Gastroesophageal sphincter (tissue), 4 donors: Measurements from ENCODE around the gene GMDS. TPM values are rescaled to one million over a fixed set of nuclear protein-coding genes. Genes with fewer than 3 reads are reported as not detected.

Experiments
- ATAC-seq: fragments of 150-250 bp; one replicate; pipeline ENCODE4 v1.9.1; 2016; ENCODE audit warnings: mild to moderate bottlenecking, moderate library complexity
- H3K27ac ChIP-seq, 4 donors: fragments of 200-600 bp; sonication (generic) in 3 of 4; 1 replicate in 3 of 4; 2 replicates in 1 of 4; pipeline ENCODE4 v1.5.1; 2016 to 2019
- H3K27me3 ChIP-seq: fragments of 200-600 bp; sonication (generic); one replicate; pipeline ENCODE4 v1.5.1; 2019
- H3K36me3 ChIP-seq, 2 donors: fragments of 200-600 bp; sonication (generic); one replicate each; pipeline ENCODE4 v1.5.1; 2019; ENCODE audit warnings: control low read depth in 1 of 2
- H3K4me1 ChIP-seq, 3 donors: fragments of 200-600 bp; sonication (generic); 1 replicate in 2 of 3; 2 replicates in 1 of 3; pipeline ENCODE4 v1.5.1; 2016 to 2019; ENCODE audit warnings: control low read depth in 2 of 3
- H3K4me3 ChIP-seq, 2 donors: fragments of 200-600 bp; sonication (generic); one replicate each; pipeline ENCODE4 v1.5.1; 2019; ENCODE audit warnings: mild to moderate bottlenecking in 1 of 2, moderate library complexity in 1 of 2
- H3K9me3 ChIP-seq, 3 donors: fragments of 200-600 bp; sonication (generic); one replicate each; pipeline ENCODE4 v1.5.1; 2017 to 2019; ENCODE audit warnings: control low read depth in 2 of 3
- EP300 ChIP-seq: sonication (generic); formaldehyde crosslinking; IDR thresholded peaks from one replicate; pipeline ENCODE4 v1.6.1; 2017; ENCODE audit warnings: antibody characterized with exemption, mild to moderate bottlenecking
- POLR2A ChIP-seq, 2 donors: fragments of 450-650 bp; IDR thresholded peaks; one replicate each; pipeline ENCODE4 v1.6.1; 2017; ENCODE audit warnings: antibody characterized with exemption in 2 of 2, mild to moderate bottlenecking in 2 of 2, moderate library complexity in 1 of 2
- POLR2AphosphoS5 ChIP-seq: sonication (generic); formaldehyde crosslinking; IDR thresholded peaks from one replicate; pipeline ENCODE4 v1.6.1; 2017; ENCODE audit warnings: antibody characterized with exemption
- WGBS, 2 donors: methylation state at CpG; one replicate each; pipeline ENCODE4 v1.1.5; 2018; ENCODE audit warnings: low coverage in 1 of 2; 5-methylcytosine and 5-hydroxymethylcytosine counted together
- total RNA-seq, 4 donors: library from RNA; depleted of rRNA; stranded (reverse); fragments of >200 nt; gene quantifications; one replicate each; pipeline ENCODE4 v1.1.0, GENCODE V29; 2016
- TF ChIP-seq, protein P1 (sequence below), 4 experiments: fragments of 200-600 bp in 2 of 4; fragments of 450-650 bp in 2 of 4; sonication (generic) in 1 of 4; IDR thresholded peaks; one replicate each; pipeline ENCODE4 v1.5.1; 2017 to 2019; ENCODE audit warnings: antibody characterized with exemption in 4 of 4, mild to moderate bottlenecking in 2 of 4, moderate library complexity in 2 of 4

The GMDS gene
- total RNA-seq, 4 donors from 2014 or later, result 5.0 to 14.7 (median 6.4) TPM

DNA sequence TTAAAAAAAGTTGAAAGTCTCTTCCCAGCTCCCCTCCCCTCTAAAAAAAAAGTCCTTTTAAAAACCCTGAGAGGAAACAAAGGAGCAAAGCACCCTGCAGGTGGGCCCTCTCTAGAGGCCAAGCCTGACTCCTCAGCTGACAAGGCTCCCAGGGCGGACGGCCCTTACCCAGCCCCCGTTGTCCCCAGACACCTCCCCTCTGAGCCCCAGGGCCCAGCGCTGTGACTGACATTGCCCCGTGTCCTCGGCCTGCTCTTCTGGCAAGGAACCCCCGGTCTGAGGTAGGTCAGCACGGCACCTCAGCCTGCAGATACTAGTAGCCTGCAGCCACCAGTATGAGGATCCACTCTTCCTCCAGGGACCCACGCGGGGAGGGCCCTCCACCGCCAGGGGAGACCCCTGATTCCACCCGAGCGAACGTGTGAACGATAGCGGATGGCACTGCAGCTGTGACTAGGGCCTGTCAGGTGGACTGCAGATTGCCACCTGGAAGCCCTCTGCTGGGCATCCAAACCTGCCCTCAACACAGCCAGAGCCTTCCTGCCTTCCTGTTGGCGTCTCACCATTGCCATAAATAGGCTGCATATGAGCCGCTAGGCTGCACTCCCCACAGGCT lies 601.5 kb downstream of the GMDS start:
- WGBS, 2 donors, result 86% methylated on average over 3 of the region's 18 CpGs; no CpG with 5 or more reads in 1 of the 2 donors
- Histone ChIP-seq H3K36me3 (no peaks in the 10 kb centered on the region), H3K9me3 (no peaks in the 10 kb centered on the region), H3K4me1 (no peaks in the 10 kb centered on the region), H3K27me3 (no peaks in the 10 kb centered on the region), H3K27ac (no peak overlapping the region), H3K4me3 (no peak overlapping the region)
- TF ChIP-seq POLR2AphosphoS5, result no peak
- TF ChIP-seq, protein P1, sequence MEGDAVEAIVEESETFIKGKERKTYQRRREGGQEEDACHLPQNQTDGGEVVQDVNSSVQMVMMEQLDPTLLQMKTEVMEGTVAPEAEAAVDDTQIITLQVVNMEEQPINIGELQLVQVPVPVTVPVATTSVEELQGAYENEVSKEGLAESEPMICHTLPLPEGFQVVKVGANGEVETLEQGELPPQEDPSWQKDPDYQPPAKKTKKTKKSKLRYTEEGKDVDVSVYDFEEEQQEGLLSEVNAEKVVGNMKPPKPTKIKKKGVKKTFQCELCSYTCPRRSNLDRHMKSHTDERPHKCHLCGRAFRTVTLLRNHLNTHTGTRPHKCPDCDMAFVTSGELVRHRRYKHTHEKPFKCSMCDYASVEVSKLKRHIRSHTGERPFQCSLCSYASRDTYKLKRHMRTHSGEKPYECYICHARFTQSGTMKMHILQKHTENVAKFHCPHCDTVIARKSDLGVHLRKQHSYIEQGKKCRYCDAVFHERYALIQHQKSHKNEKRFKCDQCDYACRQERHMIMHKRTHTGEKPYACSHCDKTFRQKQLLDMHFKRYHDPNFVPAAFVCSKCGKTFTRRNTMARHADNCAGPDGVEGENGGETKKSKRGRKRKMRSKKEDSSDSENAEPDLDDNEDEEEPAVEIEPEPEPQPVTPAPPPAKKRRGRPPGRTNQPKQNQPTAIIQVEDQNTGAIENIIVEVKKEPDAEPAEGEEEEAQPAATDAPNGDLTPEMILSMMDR (IDR thresholded peaks at IDR 0.05), result no peak
- TF ChIP-seq EP300, result no peak
- TF ChIP-seq POLR2A (IDR thresholded peaks at IDR 0.05), result no peak
- no peak for ATAC-seq

- WGBS, 2 donors, result 59 to 92% methylated on average over 2 to 5 of the region's 7 CpGs
- H3K9me3 ChIP-seq, result no peaks in the 10 kb centered on the region
- H3K36me3 ChIP-seq, result no peaks in the 10 kb centered on the region
- no peak for TF ChIP-seq EP300
- TF ChIP-seq POLR2AphosphoS5, result no peak
- H3K4me3 ChIP-seq, result no peak overlapping the region
- no peak for ATAC-seq
- H3K27ac ChIP-seq, result no peak overlapping the region
- no peaks in the 10 kb centered on the region for H3K27me3 ChIP-seq
- no peaks in the 10 kb centered on the region for H3K4me1 ChIP-seq
Observed at GRCh38 chr6:1643111-1643510, 602.3 kb downstream of the GMDS start.

DNA sequence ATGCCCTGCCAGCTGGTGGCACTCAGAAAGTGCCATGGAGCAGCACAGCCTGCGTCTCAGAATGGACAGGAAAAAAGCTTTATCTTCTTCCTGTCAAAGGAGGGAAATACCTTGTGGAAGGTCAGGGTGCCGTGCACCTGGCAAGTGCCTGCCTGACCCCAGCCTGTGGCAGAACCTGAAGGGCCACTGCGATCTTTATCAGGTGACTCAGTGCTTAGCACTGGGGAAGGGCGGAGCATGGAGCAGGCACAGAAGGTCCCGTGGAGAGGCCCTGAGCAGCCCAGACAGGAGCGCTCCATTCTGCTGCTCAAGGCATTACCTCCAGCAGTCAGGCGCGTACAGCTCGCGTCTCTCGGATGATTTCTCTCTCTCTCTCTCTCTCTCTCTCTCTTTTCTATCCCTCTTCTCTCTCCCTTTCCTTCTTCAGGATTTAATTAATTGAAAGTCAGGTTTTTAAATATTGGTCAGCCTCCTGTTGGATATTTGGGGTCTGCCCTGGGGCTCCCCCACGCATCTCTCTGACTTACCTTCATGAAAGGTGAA lies 604.0 kb downstream of the GMDS start:
- Histone ChIP-seq H3K36me3 (no peaks in the 10 kb centered on the region), H3K4me1 (no peaks in the 10 kb centered on the region), H3K9me3 (no peaks in the 10 kb centered on the region), H3K27ac (no peak overlapping the region), H3K27me3 (no peaks in the 10 kb centered on the region), H3K4me3 (no peak overlapping the region)
- TF ChIP-seq POLR2AphosphoS5 (no peak), EP300 (no peak), POLR2A (IDR thresholded peaks at IDR 0.05) (no peak)
- TF ChIP-seq, protein P1 (IDR thresholded peaks at IDR 0.05), result no peak
- ATAC-seq, result no peak
- 86 to 89% methylated on average over 8 to 9 of the region's 12 CpGs for WGBS, 2 donors

GRCh38 chr6:1640476-1640875 lies 604.9 kb downstream of the GMDS start:
- TF ChIP-seq POLR2A (IDR thresholded peaks at IDR 0.05), result no peak
- TF ChIP-seq, protein P1 (IDR thresholded peaks at IDR 0.05), result no peak
- no peak for TF ChIP-seq EP300
- no peak for TF ChIP-seq POLR2AphosphoS5
- Histone ChIP-seq H3K36me3 (no peaks in the 10 kb centered on the region), H3K27ac (no peak overlapping the region), H3K4me3 (no peak overlapping the region), H3K27me3 (no peaks in the 10 kb centered on the region), H3K4me1 (no peaks in the 10 kb centered on the region), H3K9me3 (no peaks in the 10 kb centered on the region)
- no peak for ATAC-seq
- WGBS, 2 donors, result 76 to 90% methylated on average over 2 to 3 of the region's 8 CpGs

DNA sequence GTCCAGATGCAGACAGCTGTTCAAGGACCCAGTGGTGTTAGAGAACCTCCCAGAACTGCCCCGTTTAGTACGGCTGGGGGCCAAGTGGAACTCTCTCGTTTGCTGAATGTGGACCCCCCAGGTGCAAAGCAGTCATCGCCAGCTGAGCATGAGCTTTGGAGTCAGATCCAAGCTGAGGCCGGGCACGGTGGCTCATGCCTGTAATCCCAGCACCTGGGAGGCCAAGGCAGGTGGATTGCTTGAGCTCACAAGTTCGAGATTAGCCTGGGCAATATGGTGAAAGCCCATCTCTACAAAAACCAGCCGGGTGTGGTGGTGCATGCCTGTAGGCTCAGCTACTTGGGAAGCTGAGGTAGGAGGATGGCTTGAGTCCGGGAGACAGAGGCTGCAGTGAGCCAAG lies 606.0 kb downstream of the GMDS start:
- no peaks in the 10 kb centered on the region for H3K4me1 ChIP-seq
- 80 to 93% methylated on average over 1 to 2 of the region's 9 CpGs for whole genome bisulfite sequencing, 2 donors
- ATAC-seq, result no peak
- no peak for TF ChIP-seq POLR2A (IDR thresholded peaks at IDR 0.05)
- no peak for TF ChIP-seq POLR2AphosphoS5
- TF ChIP-seq EP300, result no peak
- TF ChIP-seq, protein P1 (IDR thresholded peaks at IDR 0.05), result no peak
- no peak overlapping the region for H3K27ac ChIP-seq
- H3K9me3 ChIP-seq, result no peaks in the 10 kb centered on the region
- H3K4me3 ChIP-seq, result no peak overlapping the region
- H3K27me3 ChIP-seq, result peaks cover 3% of the 10 kb centered on the region
- no peaks in the 10 kb centered on the region for H3K36me3 ChIP-seq
